A549 (cell line): ENCODE data around the gene FLACC1.
A peak's percentile ranks its signal among the peaks of the same experiment; 100 is the strongest.

Experiments used
- CEBPB ChIP-seq, 2 experiments: fragments of >200 bp in 1 of 2; sonication (Bioruptor Twin) in 1 of 2; formaldehyde crosslinking in 1 of 2; IDR thresholded peaks; 2 replicates each; pipeline ENCODE4 v1.6.1; 2012 to 2016
- HOXB13 ChIP-seq: fragments of 250-450 bp; sonication (Bioruptor Pico); IDR thresholded peaks from 2 replicates; pipeline ENCODE4 v1.5.0; 2020; ENCODE audit warnings: low read depth, mild to moderate bottlenecking, moderate library complexity
- JUN ChIP-seq, 2 experiments: fragments of >200 bp; sonication (Bioruptor Twin); formaldehyde crosslinking; IDR thresholded peaks; 2 replicates in 1 of 2; 3 replicates in 1 of 2; pipeline ENCODE4 v1.6.1; 2016 to 2017
- KDM1A ChIP-seq: fragments of 200-600 bp; sonication (generic); IDR thresholded peaks from 2 replicates; pipeline ENCODE4 v1.6.1; 2016; ENCODE audit warnings: low read depth, mild to moderate bottlenecking
- POLR2AphosphoS2 ChIP-seq: conservative IDR thresholded peaks from 2 replicates; pipeline ENCODE4 v1.6.1; 2012; ENCODE audit warnings: low read length, improper control_type of control experiment, inconsistent platforms
- TF ChIP-seq, protein P1 (sequence below): fragments of >200 bp; sonication (Bioruptor Twin); formaldehyde crosslinking; IDR thresholded peaks from 3 replicates; pipeline ENCODE4 v1.5.1; 2016

DNA sequence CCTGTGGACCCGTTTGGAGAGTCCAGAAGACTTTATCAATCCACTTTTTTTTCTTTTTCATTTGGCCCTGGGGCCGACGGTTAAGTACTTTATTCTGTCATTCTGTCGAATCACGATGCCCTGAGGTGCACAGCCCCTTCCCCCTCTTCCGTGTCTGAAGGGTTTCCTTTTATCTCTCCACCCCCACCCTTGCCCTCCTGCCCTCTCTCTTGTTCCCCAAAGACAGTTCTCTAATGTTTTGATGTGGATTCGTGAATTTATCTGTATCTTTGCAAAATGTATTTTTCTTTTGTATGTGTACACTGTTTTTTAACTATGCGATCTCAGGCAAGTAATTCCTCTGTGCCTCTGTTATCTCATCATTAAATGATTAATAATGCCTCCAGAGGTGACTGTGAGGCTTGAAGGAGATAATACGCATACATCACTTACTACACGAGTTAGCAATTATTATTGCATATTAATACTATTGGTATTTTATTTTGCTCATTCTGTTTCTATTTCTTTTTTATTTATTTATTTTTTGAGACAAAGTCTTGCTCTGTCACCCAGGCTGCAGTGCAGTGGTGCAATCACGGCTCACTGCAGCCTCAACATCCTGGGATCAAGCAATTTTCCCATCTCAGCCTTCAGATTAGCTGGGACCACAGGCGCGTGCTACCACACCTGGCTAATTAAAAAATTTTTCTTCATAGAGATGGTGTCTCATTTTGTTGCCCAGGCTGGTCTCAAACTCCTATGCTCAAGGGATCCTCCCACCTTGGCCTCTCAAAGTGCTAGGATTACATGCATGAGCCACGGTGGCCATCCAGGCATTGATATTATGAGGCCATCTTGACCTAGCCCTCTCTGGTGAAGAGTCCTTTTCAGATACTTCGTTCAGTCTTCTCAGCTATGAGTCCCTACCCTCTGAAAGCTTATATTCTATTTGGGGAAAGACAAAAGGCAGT, 98.2 kb downstream of the FLACC1 start:
- TF ChIP-seq, protein P1, sequence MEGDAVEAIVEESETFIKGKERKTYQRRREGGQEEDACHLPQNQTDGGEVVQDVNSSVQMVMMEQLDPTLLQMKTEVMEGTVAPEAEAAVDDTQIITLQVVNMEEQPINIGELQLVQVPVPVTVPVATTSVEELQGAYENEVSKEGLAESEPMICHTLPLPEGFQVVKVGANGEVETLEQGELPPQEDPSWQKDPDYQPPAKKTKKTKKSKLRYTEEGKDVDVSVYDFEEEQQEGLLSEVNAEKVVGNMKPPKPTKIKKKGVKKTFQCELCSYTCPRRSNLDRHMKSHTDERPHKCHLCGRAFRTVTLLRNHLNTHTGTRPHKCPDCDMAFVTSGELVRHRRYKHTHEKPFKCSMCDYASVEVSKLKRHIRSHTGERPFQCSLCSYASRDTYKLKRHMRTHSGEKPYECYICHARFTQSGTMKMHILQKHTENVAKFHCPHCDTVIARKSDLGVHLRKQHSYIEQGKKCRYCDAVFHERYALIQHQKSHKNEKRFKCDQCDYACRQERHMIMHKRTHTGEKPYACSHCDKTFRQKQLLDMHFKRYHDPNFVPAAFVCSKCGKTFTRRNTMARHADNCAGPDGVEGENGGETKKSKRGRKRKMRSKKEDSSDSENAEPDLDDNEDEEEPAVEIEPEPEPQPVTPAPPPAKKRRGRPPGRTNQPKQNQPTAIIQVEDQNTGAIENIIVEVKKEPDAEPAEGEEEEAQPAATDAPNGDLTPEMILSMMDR, result no peak
- TF ChIP-seq POLR2AphosphoS2, result no peak
- no peak for TF ChIP-seq KDM1A
- peak; percentile 19 to 21; a peak in 1 of 4 replicates for TF ChIP-seq CEBPB (IDR thresholded peaks at IDR 0.05)
- no peak for TF ChIP-seq JUN (IDR thresholded peaks at IDR 0.05)
- TF ChIP-seq HOXB13 (CRISPR knock-in tag), result no peak
